A549 (cell line): Measurements from ENCODE around the gene GFPT1. TPM values are rescaled to one million over a fixed set of nuclear protein-coding genes. Genes with fewer than 3 reads are reported as not detected.

ENCODE experiments used
- ATAC-seq, 2 experiments: fragments of 200-7000 bp in 1 of 2; fragments of >200 bp in 1 of 2; cut with Nextera tagmentation in 1 of 2; cut with Tn5 transposase in 1 of 2; 3 replicates each; pipeline versions ENCODE4 v1.8.0 to v1.9.1; 2018 to 2020; ENCODE audit warnings: mild to moderate bottlenecking in 1 of 2, moderate library complexity in 1 of 2
- CTCF ChIA-PET: fragments of 300-600 bp; sonication (Branson Sonifier 250); formaldehyde crosslinking; extraction: SDS; loops from one replicate; lab custom pipeline; 2021; ENCODE audit warnings: antibody characterized with exemption, inconsistent platforms; lab: Yijun Ruan, JAX
- POLR2A ChIA-PET: fragments of 350-600 bp; formaldehyde crosslinking; extraction: SDS; loops from one replicate; lab custom pipeline; 2021; ENCODE audit warnings: antibody characterized with exemption, inconsistent platforms; lab: Yijun Ruan, JAX
- DNase-seq, 2 experiments: peaks; one replicate each; pipeline versions ENCODE4 v3.0.0 to v3.0.0-alpha.2; 2011 to 2016; ENCODE audit warnings: low read depth in 1 of 2, low spot score in 1 of 2
- FAIRE-seq: peaks from 2 replicates; lab custom pipeline; 2011; peaks lifted over from hg19 to GRCh38; lab: Jason Lieb, UNC
- H3K27ac ChIP-seq, 2 experiments: fragments of >200 bp; sonication (Bioruptor Twin); formaldehyde crosslinking; 3 replicates each; pipeline ENCODE4 v1.5.1; 2016 to 2017
- H3K4me1 ChIP-seq: fragments of >200 bp; sonication (Bioruptor Twin); formaldehyde crosslinking; 3 replicates; pipeline ENCODE4 v1.6.1; 2016
- H3K4me2 ChIP-seq: fragments of >200 bp; sonication (Bioruptor Twin); formaldehyde crosslinking; 3 replicates; pipeline ENCODE4 v1.6.1; 2016
- H3K4me3 ChIP-seq: fragments of >200 bp; sonication (Bioruptor Twin); formaldehyde crosslinking; 3 replicates; pipeline ENCODE4 v1.5.1; 2016
- H3K9me3 ChIP-seq: fragments of >200 bp; sonication (Bioruptor Twin); formaldehyde crosslinking; 3 replicates; pipeline ENCODE4 v1.6.1; 2016
- BHLHE40 ChIP-seq: IDR thresholded peaks from 2 replicates; pipeline ENCODE4 v1.6.1; 2012; ENCODE audit warnings: low read depth, low read length, inconsistent platforms
- CBX2 ChIP-seq: fragments of 200-600 bp; sonication (generic); IDR thresholded peaks from 2 replicates; pipeline ENCODE4 v1.6.1; 2016; ENCODE audit warnings: low read depth, mild to moderate bottlenecking, borderline replicate concordance
- CBX8 ChIP-seq: fragments of 200-600 bp; sonication (generic); IDR thresholded peaks from 2 replicates; pipeline ENCODE4 v1.6.1; 2016
- CEBPB ChIP-seq, 2 experiments: fragments of >200 bp in 1 of 2; sonication (Bioruptor Twin) in 1 of 2; formaldehyde crosslinking in 1 of 2; IDR thresholded peaks; 2 replicates each; pipeline ENCODE4 v1.6.1; 2012 to 2016
- CHD4 ChIP-seq: fragments of 200-600 bp; sonication (generic); IDR thresholded peaks from 2 replicates; pipeline ENCODE4 v1.6.1; 2016; ENCODE audit warnings: antibody characterized with exemption, mild to moderate bottlenecking, borderline replicate concordance
- EP300 ChIP-seq, 2 experiments: fragments of >200 bp; sonication (Bioruptor Twin); formaldehyde crosslinking; IDR thresholded peaks; 2 replicates in 1 of 2; 3 replicates in 1 of 2; pipeline ENCODE4 v1.6.1; 2016 to 2017
- ESRRA ChIP-seq: fragments of 150-350 bp; IDR thresholded peaks from 2 replicates; pipeline ENCODE4 v1.6.1; 2014; ENCODE audit warnings: mild to moderate bottlenecking, low read length, borderline replicate concordance
- FOSB ChIP-seq: fragments of 250-450 bp; sonication (Bioruptor Pico); IDR thresholded peaks from 2 replicates; pipeline ENCODE4 v1.5.0; 2020; ENCODE audit warnings: mild to moderate bottlenecking, moderate library complexity
- FOSL2 ChIP-seq, 2 experiments: fragments of 450-650 bp in 1 of 2; fragments of >200 bp in 1 of 2; sonication (Bioruptor Twin) in 1 of 2; formaldehyde crosslinking; IDR thresholded peaks; 2 replicates each; pipeline versions ENCODE4 v1.5.0 to v1.6.1; 2016 to 2020; ENCODE audit warnings: mild to moderate bottlenecking in 1 of 2, moderate library complexity in 1 of 2
- FOXS1 ChIP-seq: fragments of 250-450 bp; sonication (Bioruptor Pico); IDR thresholded peaks from 2 replicates; pipeline ENCODE4 v1.5.0; 2020; ENCODE audit warnings: mild to moderate bottlenecking, moderate library complexity
- HOXA7 ChIP-seq: fragments of 250-450 bp; sonication (Bioruptor Pico); IDR thresholded peaks from 2 replicates; pipeline ENCODE4 v1.5.0; 2020; ENCODE audit warnings: mild to moderate bottlenecking, moderate library complexity
- HOXB13 ChIP-seq: fragments of 250-450 bp; sonication (Bioruptor Pico); IDR thresholded peaks from 2 replicates; pipeline ENCODE4 v1.5.0; 2020; ENCODE audit warnings: low read depth, mild to moderate bottlenecking, moderate library complexity
- JUN ChIP-seq, 2 experiments: fragments of >200 bp; sonication (Bioruptor Twin); formaldehyde crosslinking; IDR thresholded peaks; 2 replicates in 1 of 2; 3 replicates in 1 of 2; pipeline ENCODE4 v1.6.1; 2016 to 2017
- JUNB ChIP-seq: fragments of >200 bp; sonication (Bioruptor Twin); formaldehyde crosslinking; IDR thresholded peaks from 2 replicates; pipeline ENCODE4 v1.6.1; 2016
- KDM1A ChIP-seq: fragments of 200-600 bp; sonication (generic); IDR thresholded peaks from 2 replicates; pipeline ENCODE4 v1.6.1; 2016; ENCODE audit warnings: low read depth, mild to moderate bottlenecking
- MYC ChIP-seq: IDR thresholded peaks from 2 replicates; pipeline ENCODE4 v1.6.1; 2012; ENCODE audit warnings: mild to moderate bottlenecking, inconsistent platforms, low read length, improper control_type of control experiment, borderline replicate concordance
- NFE2L2 ChIP-seq: fragments of 150-350 bp; conservative IDR thresholded peaks from 2 replicates; pipeline ENCODE4 v1.6.1; 2014; ENCODE audit warnings: low read length
- POLR2A ChIP-seq: IDR thresholded peaks from 2 replicates; pipeline ENCODE4 v1.6.1; 2012; ENCODE audit warnings: mild to moderate bottlenecking, low read length
- RAD21 ChIP-seq, 2 experiments: fragments of >200 bp in 1 of 2; sonication (Bioruptor Twin) in 1 of 2; formaldehyde crosslinking in 1 of 2; IDR thresholded peaks in 1 of 2; conservative IDR thresholded peaks in 1 of 2; 2 replicates in 1 of 2; 3 replicates in 1 of 2; pipeline ENCODE4 v1.6.1; 2012 to 2018; ENCODE audit warnings: inconsistent platforms in 1 of 2
- RCOR1 ChIP-seq: fragments of 150-350 bp; IDR thresholded peaks from 2 replicates; pipeline ENCODE4 v1.6.1; 2014; ENCODE audit warnings: antibody characterized with exemption, low read length, low read depth
- RFX5 ChIP-seq: fragments of 450-650 bp; IDR thresholded peaks from 2 replicates; pipeline ENCODE4 v1.7.1; 2014; ENCODE audit warnings: antibody characterized with exemption, mild to moderate bottlenecking, moderate library complexity
- RNF2 ChIP-seq: fragments of 200-600 bp; sonication (generic); IDR thresholded peaks from 2 replicates; pipeline ENCODE4 v1.6.1; 2016; ENCODE audit warnings: low read depth, mild to moderate bottlenecking, antibody characterized with exemption, moderate library complexity, borderline replicate concordance
- TP53 ChIP-seq: fragments of 250-450 bp; sonication (Bioruptor Pico); IDR thresholded peaks from 2 replicates; pipeline ENCODE4 v1.5.0; 2021; ENCODE audit warnings: mild to moderate bottlenecking, moderate library complexity
- ZC3H11A ChIP-seq: fragments of 450-650 bp; IDR thresholded peaks from 2 replicates; pipeline ENCODE4 v1.6.1; 2014; ENCODE audit warnings: antibody characterized with exemption, mild to moderate bottlenecking
- polyA plus RNA-seq, 4 experiments: library from polyadenylated mRNA; depleted of rRNA in 3 of 4; stranded (reverse); fragments of >200 nt; fragmentation: RNase III in 1 of 4; extraction: RNeasy Plus Mini Kit Qiagen cat#74134 plus additional on column Dnase treatment in 1 of 4; gene quantifications; 2 replicates in 3 of 4; 3 replicates in 1 of 4; pipeline ENCODE4 v1.2.3, GENCODE V29; 2011 to 2017
- TF ChIP-seq, protein P1 (sequence below): fragments of >200 bp; sonication (Bioruptor Twin); formaldehyde crosslinking; IDR thresholded peaks from 2 replicates; pipeline ENCODE4 v1.6.1; 2016
- TF ChIP-seq, protein P2 (sequence below): fragments of 250-450 bp; sonication (Bioruptor Pico); IDR thresholded peaks from 2 replicates; pipeline ENCODE4 v1.5.0; 2021; ENCODE audit warnings: mild to moderate bottlenecking, moderate library complexity, borderline replicate concordance
- TF ChIP-seq, protein P3 (sequence below): fragments of 200-600 bp; sonication (generic); IDR thresholded peaks from 2 replicates; pipeline ENCODE4 v1.6.1; 2016; ENCODE audit warnings: antibody characterized with exemption, mild to moderate bottlenecking, moderate library complexity

The GFPT1 gene
- polyA plus RNA-seq, 2 of the 4 experiments (the other 2 are of a cell fraction), result 24.0 to 59.9 TPM

DNA sequence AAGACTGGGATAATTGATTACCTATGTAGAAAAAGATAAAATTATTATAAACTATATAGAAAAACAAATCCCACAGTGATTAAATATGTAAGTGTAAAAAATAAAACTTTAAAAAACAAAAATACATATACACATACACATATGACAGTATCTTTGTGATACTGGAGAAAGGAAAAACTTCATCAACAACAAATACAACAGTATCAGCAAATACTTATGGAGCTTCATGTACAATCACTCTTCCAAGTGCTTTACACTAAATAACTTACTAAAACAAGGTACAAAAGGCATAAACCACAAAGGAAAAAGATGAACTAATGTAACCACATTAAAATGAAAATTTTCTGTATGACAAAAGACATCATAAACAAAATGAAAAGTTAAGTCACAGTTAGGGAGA lies 24.1 kb upstream of the GFPT1 start:
- ChIA-PET CTCF (interaction anchor here (1.0 kb wide), 1 partner anchor 20 kb away, joined by 4 read pairs; no protein-coding TSS in a partner anchor), POLR2A (no interaction called here)
- no peak for TF ChIP-seq FOSB (CRISPR knock-in tag)
- no peak for TF ChIP-seq CBX2
- no peak for TF ChIP-seq RCOR1
- TF ChIP-seq BHLHE40, result no peak
- TF ChIP-seq, protein P1, sequence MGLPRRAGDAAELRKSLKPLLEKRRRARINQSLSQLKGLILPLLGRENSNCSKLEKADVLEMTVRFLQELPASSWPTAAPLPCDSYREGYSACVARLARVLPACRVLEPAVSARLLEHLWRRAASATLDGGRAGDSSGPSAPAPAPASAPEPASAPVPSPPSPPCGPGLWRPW, result no peak
- no peak for TF ChIP-seq EP300 (IDR thresholded peaks at IDR 0.05)
- TF ChIP-seq RFX5, result no peak
- no peak for TF ChIP-seq RNF2
- no peak for TF ChIP-seq JUNB
- TF ChIP-seq, protein P2, sequence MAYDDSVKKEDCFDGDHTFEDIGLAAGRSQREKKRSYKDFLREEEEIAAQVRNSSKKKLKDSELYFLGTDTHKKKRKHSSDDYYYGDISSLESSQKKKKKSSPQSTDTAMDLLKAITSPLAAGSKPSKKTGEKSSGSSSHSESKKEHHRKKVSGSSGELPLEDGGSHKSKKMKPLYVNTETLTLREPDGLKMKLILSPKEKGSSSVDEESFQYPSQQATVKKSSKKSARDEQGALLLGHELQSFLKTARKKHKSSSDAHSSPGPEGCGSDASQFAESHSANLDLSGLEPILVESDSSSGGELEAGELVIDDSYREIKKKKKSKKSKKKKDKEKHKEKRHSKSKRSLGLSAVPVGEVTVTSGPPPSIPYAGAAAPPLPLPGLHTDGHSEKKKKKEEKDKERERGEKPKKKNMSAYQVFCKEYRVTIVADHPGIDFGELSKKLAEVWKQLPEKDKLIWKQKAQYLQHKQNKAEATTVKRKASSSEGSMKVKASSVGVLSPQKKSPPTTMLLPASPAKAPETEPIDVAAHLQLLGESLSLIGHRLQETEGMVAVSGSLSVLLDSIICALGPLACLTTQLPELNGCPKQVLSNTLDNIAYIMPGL (CRISPR knock-in tag), result no peak
- TF ChIP-seq MYC, result no peak
- no peak for TF ChIP-seq RAD21 (conservative IDR thresholded peaks at IDR 0.05 in 1 of 2, IDR thresholded peaks at IDR 0.05 in 1 of 2)
- TF ChIP-seq JUN (IDR thresholded peaks at IDR 0.05), result no peak
- no peak for TF ChIP-seq TP53 (CRISPR knock-in tag)
- DNase-seq (no peak), ATAC-seq (no peak), FAIRE-seq (no peak)
- Histone ChIP-seq H3K27ac (no peak overlapping the region), H3K4me2 (no peak overlapping the region), H3K4me3 (no peak overlapping the region), H3K4me1 (no peaks in the 10 kb centered on the region), H3K9me3 (no peaks in the 10 kb centered on the region)

DNA sequence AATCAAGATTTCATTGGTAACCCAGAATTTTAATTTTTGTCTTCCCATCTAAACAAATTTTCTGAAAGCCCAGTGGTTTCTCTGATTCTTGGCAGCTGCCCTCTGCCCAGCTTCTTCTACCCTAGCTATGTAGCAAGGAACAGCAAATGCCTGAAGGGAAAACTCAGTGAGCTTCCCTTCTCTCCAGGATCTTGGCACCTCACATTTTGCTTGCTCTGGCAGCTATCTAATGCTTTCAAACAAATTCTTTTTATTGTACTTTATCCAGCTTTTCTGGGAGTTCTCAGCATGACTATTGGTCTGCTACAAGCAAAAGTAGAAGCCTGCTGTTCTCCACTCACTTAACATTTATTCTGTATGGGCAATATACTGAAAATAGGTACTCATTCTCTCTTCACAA lies 18.3 kb upstream of the GFPT1 start:
- no peak for TF ChIP-seq NFE2L2
- TF ChIP-seq FOXS1, result no peak
- no peak for TF ChIP-seq HOXB13 (CRISPR knock-in tag)
- no peak for TF ChIP-seq RNF2
- TF ChIP-seq CEBPB (IDR thresholded peaks at IDR 0.05), result no peak
- TF ChIP-seq CBX8, result no peak
- TF ChIP-seq ESRRA, result no peak
- TF ChIP-seq FOSL2 (IDR thresholded peaks at IDR 0.05), result no peak
- no peak for TF ChIP-seq FOSL2 (CRISPR knock-in tag; IDR thresholded peaks at IDR 0.05)
- TF ChIP-seq, protein P1, result no peak
- TF ChIP-seq CHD4, result no peak
- no peak for TF ChIP-seq ZC3H11A
- no peak for TF ChIP-seq BHLHE40
- no peak for TF ChIP-seq KDM1A
- TF ChIP-seq, protein P3, sequence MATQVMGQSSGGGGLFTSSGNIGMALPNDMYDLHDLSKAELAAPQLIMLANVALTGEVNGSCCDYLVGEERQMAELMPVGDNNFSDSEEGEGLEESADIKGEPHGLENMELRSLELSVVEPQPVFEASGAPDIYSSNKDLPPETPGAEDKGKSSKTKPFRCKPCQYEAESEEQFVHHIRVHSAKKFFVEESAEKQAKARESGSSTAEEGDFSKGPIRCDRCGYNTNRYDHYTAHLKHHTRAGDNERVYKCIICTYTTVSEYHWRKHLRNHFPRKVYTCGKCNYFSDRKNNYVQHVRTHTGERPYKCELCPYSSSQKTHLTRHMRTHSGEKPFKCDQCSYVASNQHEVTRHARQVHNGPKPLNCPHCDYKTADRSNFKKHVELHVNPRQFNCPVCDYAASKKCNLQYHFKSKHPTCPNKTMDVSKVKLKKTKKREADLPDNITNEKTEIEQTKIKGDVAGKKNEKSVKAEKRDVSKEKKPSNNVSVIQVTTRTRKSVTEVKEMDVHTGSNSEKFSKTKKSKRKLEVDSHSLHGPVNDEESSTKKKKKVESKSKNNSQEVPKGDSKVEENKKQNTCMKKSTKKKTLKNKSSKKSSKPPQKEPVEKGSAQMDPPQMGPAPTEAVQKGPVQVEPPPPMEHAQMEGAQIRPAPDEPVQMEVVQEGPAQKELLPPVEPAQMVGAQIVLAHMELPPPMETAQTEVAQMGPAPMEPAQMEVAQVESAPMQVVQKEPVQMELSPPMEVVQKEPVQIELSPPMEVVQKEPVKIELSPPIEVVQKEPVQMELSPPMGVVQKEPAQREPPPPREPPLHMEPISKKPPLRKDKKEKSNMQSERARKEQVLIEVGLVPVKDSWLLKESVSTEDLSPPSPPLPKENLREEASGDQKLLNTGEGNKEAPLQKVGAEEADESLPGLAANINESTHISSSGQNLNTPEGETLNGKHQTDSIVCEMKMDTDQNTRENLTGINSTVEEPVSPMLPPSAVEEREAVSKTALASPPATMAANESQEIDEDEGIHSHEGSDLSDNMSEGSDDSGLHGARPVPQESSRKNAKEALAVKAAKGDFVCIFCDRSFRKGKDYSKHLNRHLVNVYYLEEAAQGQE, result no peak
- no peak for TF ChIP-seq POLR2A
- TF ChIP-seq JUN (IDR thresholded peaks at IDR 0.05), result no peak
- TF ChIP-seq EP300 (IDR thresholded peaks at IDR 0.05), result no peak
- TF ChIP-seq HOXA7, result no peak
- ATAC-seq (no peak), FAIRE-seq (no peak), DNase-seq (no peak)
- no peak overlapping the region for H3K4me3 ChIP-seq
- ChIA-PET CTCF (interaction anchor here (0.7 kb wide), 2 partner anchors 40 to 85 kb away, joined by 3 to 4 read pairs; no protein-coding TSS in a partner anchor), POLR2A (no interaction called here)
- no peaks in the 10 kb centered on the region for H3K4me1 ChIP-seq
- no peak overlapping the region for H3K27ac ChIP-seq
- peaks cover 9% of the 10 kb centered on the region for H3K9me3 ChIP-seq
- H3K4me2 ChIP-seq, result no peak overlapping the region
